HEK293 (cell line): Measurements from ENCODE around the gene FOLH1.
"Not testable (repeated sequence)": the region's sequence is repeated elsewhere in the genome, so short reads cannot be mapped to it uniquely, and the experiment has no call there.

Experiments used
- CTCF ChIP-seq: fragments of 450-650 bp; formaldehyde crosslinking; IDR thresholded peaks from 2 replicates; pipeline ENCODE4 v1.5.1; 2016; ENCODE audit warnings: missing biosample characterization, missing genetic modification characterization
- ZIC2 ChIP-seq: fragments of 450-650 bp; formaldehyde crosslinking; IDR thresholded peaks from 2 replicates; pipeline ENCODE4 v1.5.1; 2016; ENCODE audit warnings: missing biosample characterization, missing genetic modification characterization
- ZNF146 ChIP-seq: fragments of 450-650 bp; formaldehyde crosslinking; IDR thresholded peaks from 2 replicates; pipeline ENCODE4 v1.5.1; 2016; ENCODE audit warnings: missing biosample characterization, missing genetic modification characterization
- ZNF16 ChIP-seq: fragments of 450-650 bp; formaldehyde crosslinking; IDR thresholded peaks from 2 replicates; pipeline ENCODE4 v1.5.1; 2016; ENCODE audit warnings: low read depth, missing biosample characterization, missing genetic modification characterization
- ZNF311 ChIP-seq: fragments of 450-650 bp; formaldehyde crosslinking; IDR thresholded peaks from 2 replicates; pipeline ENCODE4 v1.5.1; 2017; ENCODE audit warnings: missing biosample characterization, missing genetic modification characterization, borderline replicate concordance
- ZNF670 ChIP-seq: fragments of 450-650 bp; formaldehyde crosslinking; IDR thresholded peaks from 2 replicates; pipeline ENCODE4 v1.5.1; 2016; ENCODE audit warnings: missing biosample characterization, missing genetic modification characterization, low read depth
- ZSCAN5A ChIP-seq: fragments of 450-650 bp; formaldehyde crosslinking; IDR thresholded peaks from 2 replicates; pipeline ENCODE4 v1.5.1; 2016; ENCODE audit warnings: missing biosample characterization, missing genetic modification characterization

DNA sequence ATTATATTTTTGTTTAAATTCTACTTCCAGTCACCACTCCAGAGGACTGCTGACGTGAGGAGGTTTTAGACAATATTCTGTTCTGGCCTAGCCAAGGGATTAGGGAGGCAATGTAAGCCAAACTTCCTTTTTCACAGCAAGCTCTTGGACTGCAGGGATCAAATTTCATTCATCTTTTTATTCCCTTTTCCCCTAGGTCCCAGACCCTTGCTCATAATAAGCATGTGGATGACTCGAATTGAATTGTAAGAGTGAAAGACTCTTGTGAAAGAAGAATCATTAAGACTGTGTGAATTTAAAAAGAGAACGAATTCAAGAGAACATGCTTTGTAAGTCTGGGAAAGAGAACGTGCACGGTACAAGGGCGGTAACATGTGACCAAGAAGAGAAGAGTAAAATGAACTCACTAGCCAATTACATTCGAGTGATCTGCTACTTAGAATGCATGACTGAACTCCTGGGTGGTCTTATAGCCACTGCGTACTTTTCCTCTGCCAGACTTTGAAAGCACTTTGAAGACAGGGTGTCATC is 16.9 kb upstream of the FOLH1 start:
- not testable (repeated sequence) for TF ChIP-seq ZNF146 (tag by site-specific recombination); ZNF311 (tag by site-specific recombination); ZSCAN5A (tag by site-specific recombination); CTCF; ZNF16 (tag by site-specific recombination); ZIC2 (tag by site-specific recombination); ZNF670
